Measurements from ENCODE around the gene RGS7BP.

GRCh38 chr5:64585646-64586045 lies 79.8 kb downstream of the RGS7BP start:
- TF ChIP-seq EZH2 (IDR thresholded peaks at IDR 0.05; ENCODE audit: insufficient read depth, poor library complexity, severe bottlenecking) (no peak), EZH2phosphoT487 (IDR thresholded peaks at IDR 0.05; ENCODE audit: insufficient read depth, low read depth) (no peak)
